GM18873 (cell line): ENCODE measurements around the gene PURB.
"Not testable (repeated sequence)": the region's sequence is repeated elsewhere in the genome, so short reads cannot be mapped to it uniquely, and the experiment has no call there.

Experiments used
- ATAC-seq: cut with Tn5 transposase; IDR thresholded peaks from one replicate; pipeline ENCODE4 v1.9.1; 2021; ENCODE audit warnings: mild to moderate bottlenecking, moderate library complexity, moderate number of reproducible peaks; ENCODE audit not compliant: unreplicated experiment, low FRiP score

Gene PURB

DNA sequence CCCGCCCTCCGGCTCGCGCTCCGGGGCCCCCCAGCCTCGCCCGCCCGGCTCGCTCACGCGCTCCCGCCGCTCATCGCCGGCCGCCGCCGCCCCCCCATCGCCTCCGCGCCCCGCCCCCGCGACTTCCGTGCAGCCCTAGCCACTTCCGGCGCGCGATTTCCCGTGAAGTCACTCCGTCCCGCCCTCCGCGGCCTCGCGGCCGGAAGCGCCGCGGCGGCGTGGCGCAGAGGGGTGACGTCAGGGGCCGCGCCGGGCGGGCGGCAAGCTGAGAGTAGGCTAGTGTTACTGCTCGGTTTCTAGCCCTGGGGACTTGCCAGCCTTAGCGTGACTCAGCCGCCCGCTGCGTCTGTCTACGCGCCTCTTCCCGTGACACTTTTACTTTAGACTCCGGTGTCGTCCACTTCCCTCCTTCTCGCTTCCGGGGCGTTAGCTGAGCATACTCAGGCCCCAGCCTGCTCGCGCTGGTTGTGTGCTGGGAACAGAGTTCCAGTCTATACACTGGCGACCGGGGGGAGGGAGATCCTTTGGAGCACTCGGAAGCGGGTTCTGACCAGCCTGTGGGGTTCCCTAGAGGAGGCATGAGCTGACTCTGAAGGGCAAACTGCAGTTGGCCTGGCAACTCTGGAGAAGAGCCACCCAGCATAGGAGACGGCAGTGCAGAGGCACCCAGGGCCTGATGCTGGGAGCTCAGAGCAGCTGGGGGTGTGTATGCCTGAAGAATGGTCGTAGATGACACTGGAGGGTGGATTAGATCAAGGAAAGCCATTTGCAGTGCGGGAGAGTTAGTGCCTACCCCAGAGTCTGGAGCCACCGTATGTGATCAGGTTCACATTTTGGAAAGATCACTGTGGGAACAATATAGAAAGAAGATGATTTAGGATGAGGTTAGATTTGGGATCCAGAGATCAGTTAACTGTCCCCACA is at the start of gene PURB:
Gene PURB, minus strand, starts transcription at position 137 of the 924 bp plus-strand sequence. CDS start 182 bp downstream, outside the sequence.
- ATAC-seq = peak; percentile 85

GRCh38 chr7:44935016-44935415 is 49.7 kb upstream of the PURB start:
- no peak for ATAC-seq

DNA sequence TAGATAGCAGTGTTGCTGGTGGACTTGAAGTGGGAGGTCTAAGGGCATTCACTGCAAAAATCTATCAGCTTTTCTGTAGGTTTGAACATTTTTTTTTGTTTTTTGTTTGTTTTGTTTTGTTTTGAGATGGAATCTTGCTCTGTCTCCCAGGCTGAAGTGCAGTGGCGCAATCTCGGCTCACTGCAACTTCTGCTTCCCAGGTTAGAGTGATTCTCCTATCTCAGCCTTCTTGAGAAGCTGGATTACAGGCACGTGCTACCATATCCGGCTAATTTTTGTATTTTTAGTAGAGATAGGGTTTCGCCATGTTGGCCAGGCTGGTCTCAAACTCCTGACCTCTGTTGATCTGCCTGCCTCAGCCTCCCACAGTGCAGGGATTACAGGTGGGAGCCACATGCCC is 49.2 kb upstream of the PURB start:
- not testable (repeated sequence) for ATAC-seq

- no peak for ATAC-seq
Measured at GRCh38 chr7:44930921-44931320, 45.6 kb upstream of the PURB start.

DNA sequence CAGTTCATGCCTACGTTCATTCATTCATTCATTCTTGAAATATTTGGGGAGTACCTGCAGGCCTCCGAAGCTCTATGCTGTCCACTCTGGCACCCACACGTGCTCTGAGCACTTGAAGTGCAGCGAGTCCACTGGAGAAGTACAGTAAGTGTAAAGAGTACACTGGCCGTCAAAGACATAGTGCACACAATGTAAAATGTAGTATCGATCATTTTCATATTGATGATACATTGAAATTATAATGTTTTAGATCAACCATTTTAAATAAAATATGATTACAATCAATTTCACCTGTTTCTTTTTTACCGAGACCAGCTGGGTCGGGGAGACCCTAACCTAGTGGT is 37.0 kb upstream of the PURB start:
- no peak for ATAC-seq

DNA sequence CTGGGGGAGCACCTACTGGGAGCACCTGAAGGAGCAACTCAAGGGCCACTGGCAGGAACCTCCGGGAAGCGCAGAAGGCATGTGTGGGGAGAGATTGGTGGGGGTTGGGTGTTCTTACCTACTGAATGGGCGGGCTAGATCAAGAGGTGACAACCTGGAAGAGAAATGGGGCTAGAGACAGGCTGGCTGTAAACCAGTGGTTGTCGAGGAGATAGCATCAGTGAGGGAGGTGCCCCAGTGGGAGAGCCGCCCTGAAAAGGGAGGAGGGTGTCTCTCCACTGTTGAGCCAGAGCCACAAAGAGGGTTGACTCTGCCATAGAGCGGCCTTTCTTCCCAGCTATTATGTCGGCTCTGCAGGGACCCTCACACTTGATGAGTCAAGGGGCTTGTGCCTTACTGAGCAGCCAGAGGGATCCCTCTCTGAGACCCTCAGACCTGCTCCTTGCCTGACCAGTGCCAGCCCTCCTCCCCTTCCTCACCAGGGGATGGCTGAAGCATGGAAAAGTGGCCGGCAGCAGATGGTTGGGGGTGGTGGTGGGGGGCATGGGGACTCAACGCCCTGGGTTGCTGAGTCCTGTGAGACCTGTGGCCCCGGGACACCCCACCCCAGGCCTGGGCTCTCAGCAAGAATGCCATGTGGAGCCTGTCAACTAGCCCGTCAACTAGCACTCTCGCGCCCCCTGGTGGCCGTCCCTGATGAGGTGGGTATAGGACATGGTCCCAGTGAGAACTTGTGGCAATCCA is 36.4 kb upstream of the PURB start:
- no peak for ATAC-seq

DNA sequence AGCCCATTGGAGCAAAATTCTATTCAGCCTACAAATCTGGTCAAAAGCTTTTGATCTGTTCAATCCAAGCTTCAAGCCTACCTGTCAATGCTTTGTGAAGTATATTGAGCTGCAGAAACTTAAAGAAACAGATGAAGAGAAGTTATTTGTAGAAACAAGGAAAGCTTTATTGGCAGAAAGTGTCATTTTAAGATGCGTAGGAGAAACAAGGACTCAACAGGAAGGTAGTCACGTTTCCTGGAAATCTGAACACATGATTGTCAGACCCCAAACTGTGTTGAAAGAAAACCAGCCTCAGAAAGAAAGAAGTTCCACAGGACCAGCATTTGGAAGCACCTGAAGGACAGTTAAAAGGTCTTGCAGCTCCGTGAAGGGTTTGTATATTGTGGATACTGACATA is 34.8 kb upstream of the PURB start:
- ATAC-seq = no peak

GRCh38 chr7:44918029-44918428 is 32.7 kb upstream of the PURB start:
- ATAC-seq = no peak

GRCh38 chr7:44917465-44917864 is 32.1 kb upstream of the PURB start:
- ATAC-seq = no peak

- no peak for ATAC-seq
Measured at GRCh38 chr7:44914992-44915607, 29.8 kb upstream of the PURB start.

- no peak for ATAC-seq
Measured at GRCh38 chr7:44912775-44913347, 27.5 kb upstream of the PURB start.

- ATAC-seq = no peak
Measured at GRCh38 chr7:44911911-44912310, 26.6 kb upstream of the PURB start.

DNA sequence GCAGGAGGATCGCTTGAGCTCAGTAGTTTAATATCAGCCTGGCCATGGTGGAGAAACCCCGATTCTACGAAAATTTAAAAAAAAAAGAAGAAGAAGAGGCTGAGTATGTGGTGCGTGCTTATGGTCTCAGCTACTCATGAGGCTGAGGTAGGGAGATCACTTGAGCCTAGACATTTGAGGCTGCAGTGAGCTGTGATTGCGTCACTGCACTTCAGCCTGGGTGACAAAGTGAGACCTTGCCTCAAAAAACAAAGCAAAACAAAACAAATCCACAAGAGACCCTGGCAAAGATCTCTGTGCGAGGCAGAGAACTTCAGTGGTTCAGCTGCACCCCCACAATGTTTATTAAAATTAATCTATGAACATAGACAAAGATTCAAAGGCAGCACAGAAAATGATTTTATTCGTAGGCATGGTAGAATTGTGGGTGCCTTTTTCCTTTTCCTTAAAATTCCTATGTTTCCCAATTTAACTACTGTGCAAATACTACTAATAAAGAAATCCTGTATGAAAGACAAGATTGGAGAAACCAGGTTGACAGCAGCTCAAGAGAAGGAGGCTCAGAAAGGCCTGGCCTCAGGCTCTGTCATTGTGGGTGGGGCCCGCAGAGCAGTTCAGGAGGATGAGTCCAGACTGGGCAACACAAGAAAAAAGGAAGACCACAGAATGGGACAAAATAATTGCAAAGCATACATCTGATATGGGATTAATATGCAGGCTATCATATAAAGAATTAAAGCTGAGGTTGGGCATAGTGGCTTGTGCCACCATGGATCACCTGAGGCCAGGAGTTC is 24.5 kb upstream of the PURB start:
- ATAC-seq = no peak

- ATAC-seq = no peak
Measured at GRCh38 chr7:44906965-44907364, 21.6 kb upstream of the PURB start.

DNA sequence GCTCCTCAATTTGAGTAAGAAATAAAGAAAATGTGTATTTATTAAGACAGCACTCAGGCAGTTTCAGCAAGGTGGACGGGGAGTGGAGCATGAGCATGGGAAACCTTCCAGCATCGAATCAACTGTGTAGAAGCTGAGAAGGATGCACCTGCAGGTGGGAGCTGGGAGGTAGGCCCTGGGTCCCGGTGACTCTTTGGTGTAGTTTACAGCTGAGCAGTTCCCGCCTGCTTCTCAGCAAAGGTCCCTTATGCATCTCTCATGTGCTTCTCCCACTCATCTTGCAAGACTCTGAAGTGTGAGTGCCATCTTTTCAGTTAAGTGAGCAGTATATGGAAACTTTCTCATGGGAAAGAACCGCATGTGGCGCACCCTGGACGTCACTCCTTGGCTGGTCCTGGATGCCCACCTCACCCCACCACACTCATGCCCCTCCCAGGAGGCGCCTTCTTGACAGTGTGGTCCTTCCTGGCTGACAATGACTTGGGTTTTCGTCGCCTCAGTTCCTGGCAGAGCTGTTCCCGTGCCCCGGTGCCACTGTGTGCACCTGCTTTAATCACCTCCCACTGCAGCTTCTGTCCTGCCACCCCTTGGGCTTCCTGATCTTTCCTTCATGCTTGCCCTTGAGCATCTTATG is 19.8 kb upstream of the PURB start:
- ATAC-seq = no peak

DNA sequence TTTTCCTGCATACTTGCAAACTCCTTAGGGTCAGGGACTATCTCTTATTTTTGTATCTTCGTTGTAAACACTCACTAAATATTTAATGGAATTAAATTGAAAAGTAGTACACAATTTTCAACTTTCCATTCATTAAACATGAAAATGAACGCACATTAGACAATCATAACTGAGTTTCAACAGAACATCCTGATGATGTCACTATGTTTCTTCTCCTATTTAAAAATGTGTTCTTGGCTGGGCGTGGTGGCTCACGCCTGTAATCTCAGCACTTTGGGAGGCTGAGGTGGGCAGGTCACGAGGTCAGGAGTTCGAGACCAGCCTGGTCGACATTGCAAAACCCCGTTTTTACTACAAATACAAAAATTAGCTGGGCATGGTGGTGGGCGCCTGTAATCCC is 14.1 kb upstream of the PURB start:
- ATAC-seq = no peak

- no peak for ATAC-seq
Measured at GRCh38 chr7:44898039-44898438, 12.7 kb upstream of the PURB start.

- ATAC-seq = no peak
Measured at GRCh38 chr7:44897309-44897708, 12.0 kb upstream of the PURB start.

- ATAC-seq = no peak
Measured at GRCh38 chr7:44894888-44895580, 9.7 kb upstream of the PURB start.
